ENCODE data around the gene STX5.

- TF ChIP-seq CTCF (IDR thresholded peaks at IDR 0.05) (no peak), POLR2A (IDR thresholded peaks at IDR 0.05; ENCODE audit: low read depth) (no peak)
These were observed 39.7 kb downstream of the STX5 start for GRCh38 chr11:62792202-62792575.
